ENCODE data around the gene C12orf57.

DNA sequence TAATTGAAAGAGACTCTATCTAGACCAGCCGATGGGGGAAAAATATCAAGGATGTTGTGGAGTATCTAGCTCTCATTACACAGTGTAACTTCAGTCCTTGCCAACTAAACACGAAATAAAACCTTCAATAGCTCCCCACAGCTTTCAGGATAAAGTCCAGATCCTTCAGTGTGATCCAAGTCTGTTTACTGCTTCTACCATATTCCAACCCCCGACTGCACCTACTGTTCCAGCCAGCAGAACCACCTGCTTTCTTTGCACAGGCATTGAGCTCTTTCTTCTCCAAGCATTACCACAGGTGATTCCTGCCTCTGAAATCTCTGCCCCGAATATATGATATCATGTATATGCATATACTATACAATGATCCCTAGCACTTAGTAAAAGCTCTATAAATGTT, 41.4 kb upstream of the C12orf57 start:
- TF ChIP-seq HDAC2 (IDR thresholded peaks at IDR 0.05; ENCODE audit: borderline replicate concordance in 1 of 2, low read depth in 2 of 2, low read length in 2 of 2) (no peak), CTCF (IDR thresholded peaks at IDR 0.05; ENCODE audit: control extremely low read depth in 1 of 3, insufficient read depth in 1 of 3, low read depth in 1 of 3, low read length in 3 of 3) (no peak), RXRA (IDR thresholded peaks at IDR 0.05; ENCODE audit: insufficient read depth, low read depth, low read length) (no peak), KDM1A (IDR thresholded peaks at IDR 0.05; ENCODE audit: borderline replicate concordance, low read length) (no peak), CBX5 (IDR thresholded peaks at IDR 0.05; ENCODE audit: low read depth, low read length) (no peak), EZH2 (IDR thresholded peaks at IDR 0.05; ENCODE audit: low read depth, low read length, severe bottlenecking) (no peak), JUND (IDR thresholded peaks at IDR 0.05; ENCODE audit: low read length) (no peak)

Measured in H1 (cell line).